Measurements from ENCODE around the gene CYP39A1. TPM values are rescaled to one million over a fixed set of nuclear protein-coding genes. Genes with fewer than 3 reads are reported as not detected.
"Not testable (repeated sequence)": the region's sequence is repeated elsewhere in the genome, so short reads cannot be mapped to it uniquely, and the experiment has no call there.

Gene CYP39A1
- total and polyA plus RNA-seq, 2 of the 13 experiments (the other 11 are each of a cell fraction or from before 2014, with no cell fraction given), result 0.13 TPM; not detected in 1

DNA sequence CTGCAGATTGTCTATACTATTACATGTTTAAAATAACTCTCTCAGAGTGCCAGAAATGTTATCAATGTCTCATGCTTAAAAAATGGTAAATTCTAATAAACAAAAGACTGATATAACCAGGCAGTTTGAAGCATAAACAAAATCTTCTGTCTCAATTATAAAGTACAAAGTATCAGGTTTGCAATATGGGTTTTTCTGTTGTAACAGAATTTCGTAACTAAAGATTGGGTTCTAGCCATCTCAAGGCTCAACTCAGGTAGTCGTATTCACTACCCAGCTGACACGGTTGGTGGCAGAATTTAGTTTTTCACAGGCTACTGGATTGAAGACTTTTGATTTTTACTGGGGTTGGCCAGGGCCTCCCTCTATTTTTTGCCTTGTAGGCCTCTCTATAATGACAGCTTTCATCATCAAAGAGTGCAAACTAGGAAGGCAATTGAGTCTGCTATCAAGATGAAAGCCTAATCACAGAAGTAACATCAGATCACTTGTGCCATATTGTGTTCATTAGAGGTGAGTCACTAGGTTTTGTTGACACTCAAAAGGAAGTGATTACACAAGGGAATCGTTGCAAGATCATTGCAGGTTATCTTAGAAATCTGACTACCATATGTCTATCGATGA lies 3.6 kb downstream of the CYP39A1 start (continued):
- TF ChIP-seq, protein P1, sequence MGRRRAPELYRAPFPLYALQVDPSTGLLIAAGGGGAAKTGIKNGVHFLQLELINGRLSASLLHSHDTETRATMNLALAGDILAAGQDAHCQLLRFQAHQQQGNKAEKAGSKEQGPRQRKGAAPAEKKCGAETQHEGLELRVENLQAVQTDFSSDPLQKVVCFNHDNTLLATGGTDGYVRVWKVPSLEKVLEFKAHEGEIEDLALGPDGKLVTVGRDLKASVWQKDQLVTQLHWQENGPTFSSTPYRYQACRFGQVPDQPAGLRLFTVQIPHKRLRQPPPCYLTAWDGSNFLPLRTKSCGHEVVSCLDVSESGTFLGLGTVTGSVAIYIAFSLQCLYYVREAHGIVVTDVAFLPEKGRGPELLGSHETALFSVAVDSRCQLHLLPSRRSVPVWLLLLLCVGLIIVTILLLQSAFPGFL (CRISPR knock-in tag; IDR thresholded peaks at IDR 0.05), result no peak
- peak; percentile 32; the same call in 1 of the 2 replicates for TF ChIP-seq BHLHE40 (IDR thresholded peaks at IDR 0.05; ENCODE audit: low read length)

- WGBS (ENCODE audit: low lambda C conversion rate), result 69% methylated on average over 3 of the region's 4 CpGs
- H3K4me2 ChIP-seq (ENCODE audit: low read depth, low read length); DNase-seq (ENCODE audit: low spot score); FAIRE-seq; ATAC-seq; H3K36me3 ChIP-seq (replicated peaks in 1 of 2; ENCODE audit: control insufficient read depth in 1 of 2, insufficient read depth in 2 of 2, low read length in 2 of 2); H3K9me3 ChIP-seq (ENCODE audit: low read length); H3K4me3 ChIP-seq (replicated peaks in 1 of 3; ENCODE audit: insufficient read depth in 1 of 3, low read depth in 2 of 3, low read length in 3 of 3); H2AFZ ChIP-seq (ENCODE audit: low read length); POLR2A ChIA-PET; BruUV-seq (replicated peaks); H3K79me2 ChIP-seq (ENCODE audit: insufficient read depth, low read length); H3K27ac ChIP-seq (ENCODE audit: extremely low read length, insufficient read depth, low read length); H3K9ac ChIP-seq (ENCODE audit: insufficient read depth, low read depth, low read length); CTCF ChIA-PET (ENCODE audit: low intra/inter-chr PET ratio, low total read pairs); intact Hi-C loops (cut with micrococcal nuclease; ENCODE audit: unreplicated experiment); in situ Hi-C loops (cut with HindIII; ENCODE audit: extremely low pct_ligation_motif_present, low pct_unique_long_range_greater_than_20kb); H4K20me1 ChIP-seq (ENCODE audit: insufficient read depth, low read length): not testable (repeated sequence)
- Histone ChIP-seq H3K4me1 (ENCODE audit: insufficient read depth, low read length) (peaks cover 14% of the 10 kb centered on the region), H3K27me3 (ENCODE audit: control insufficient read depth in 1 of 2, insufficient read depth in 2 of 2, low read length in 2 of 2) (peaks cover 0 to 14% of the 10 kb centered on the region in 2 experiments; a peak in 2 of 5 replicates)
Measured at GRCh38 chr6:46648108-46648507, 4.5 kb downstream of the CYP39A1 start.

DNA sequence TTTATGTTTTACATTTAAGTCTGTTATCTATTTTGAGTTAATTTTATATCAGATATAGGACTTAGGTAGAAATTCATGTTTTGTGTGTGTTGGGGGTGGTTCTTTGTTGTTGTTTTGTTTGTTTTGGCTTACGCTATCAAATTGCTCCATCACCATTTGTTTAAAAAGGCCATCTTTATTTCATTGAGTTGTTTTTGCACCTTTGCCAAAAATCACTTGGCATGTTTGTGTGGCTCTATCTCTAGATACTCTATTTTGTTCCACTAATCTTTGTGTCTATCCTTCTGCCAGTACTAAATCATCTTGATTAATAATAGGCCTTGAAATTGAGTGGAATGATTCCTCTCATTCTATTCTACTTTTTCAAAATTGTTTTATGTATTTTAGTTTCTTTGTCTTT lies 7.4 kb downstream of the CYP39A1 start:
- DNase-seq (ENCODE audit: low spot score), result no peak
- no peaks in the 10 kb centered on the region for H3K79me2 ChIP-seq (ENCODE audit: insufficient read depth, low read length)
- 91% methylated on average over 1 of the region's 1 CpG for WGBS (ENCODE audit: low lambda C conversion rate)
- no peak overlapping the region for H2AFZ ChIP-seq (ENCODE audit: low read length)
- intact Hi-C loops (cut with micrococcal nuclease; ENCODE audit: unreplicated experiment), result no loop called here
- H3K4me1 ChIP-seq (ENCODE audit: insufficient read depth, low read length), result 0 out of 2 replicates have a peak, but pooled peaks cover 6% of the 10 kb centered on the region
- H3K9ac ChIP-seq (ENCODE audit: insufficient read depth, low read depth, low read length), result no peak overlapping the region
- H3K4me3 ChIP-seq (replicated peaks in 1 of 3; ENCODE audit: insufficient read depth in 1 of 3, low read depth in 2 of 3, low read length in 3 of 3), result no peak overlapping the region
- ChIA-PET CTCF (ENCODE audit: low intra/inter-chr PET ratio, low total read pairs) (no interaction called here), POLR2A (no interaction called here)
- no peak for FAIRE-seq
- H3K36me3 ChIP-seq (replicated peaks in 1 of 2; ENCODE audit: control insufficient read depth in 1 of 2, insufficient read depth in 2 of 2, low read length in 2 of 2), result no peaks in the 10 kb centered on the region
- no peak overlapping the region for H3K27ac ChIP-seq (ENCODE audit: extremely low read length, insufficient read depth, low read length)
- in situ Hi-C loops (cut with HindIII; ENCODE audit: extremely low pct_ligation_motif_present, low pct_unique_long_range_greater_than_20kb), result no loop called here
- H4K20me1 ChIP-seq (ENCODE audit: insufficient read depth, low read length), result no peaks in the 10 kb centered on the region
- no peak for ATAC-seq
- BruUV-seq (replicated peaks), result no TSS peak
- no peaks in the 10 kb centered on the region for H3K9me3 ChIP-seq (ENCODE audit: low read length)
- no peak for TF ChIP-seq NFYC (CRISPR knock-in tag; IDR thresholded peaks at IDR 0.05)
- no peak for TF ChIP-seq PAWR (CRISPR knock-in tag; IDR thresholded peaks at IDR 0.05; ENCODE audit: borderline replicate concordance)
- TF ChIP-seq ZNF652 (CRISPR knock-in tag; IDR thresholded peaks at IDR 0.05; ENCODE audit: borderline replicate concordance, low read depth), result no peak
- no peak for TF ChIP-seq PBX2 (CRISPR knock-in tag; IDR thresholded peaks at IDR 0.05)
- no peak for TF ChIP-seq IKZF1 (IDR thresholded peaks at IDR 0.05)
- no peak for TF ChIP-seq SNRNP70 (IDR thresholded peaks at IDR 0.05; ENCODE audit: low read depth, low read length)
- no peak for TF ChIP-seq SOX13 (IDR thresholded peaks at IDR 0.05)
- no peak for TF ChIP-seq SOX13 (CRISPR knock-in tag; conservative IDR thresholded peaks at IDR 0.05 in 1 of 2, IDR thresholded peaks at IDR 0.05 in 1 of 2)
- no peak for TF ChIP-seq GABPA (IDR thresholded peaks at IDR 0.05; ENCODE audit: low read depth, low read length)
- TF ChIP-seq GABPA (CRISPR knock-in tag; IDR thresholded peaks at IDR 0.05; ENCODE audit: low read depth), result no peak
- H3K4me2 ChIP-seq (ENCODE audit: low read depth, low read length), result no peak overlapping the region
- H3K27me3 ChIP-seq (ENCODE audit: control insufficient read depth in 1 of 2, insufficient read depth in 2 of 2, low read length in 2 of 2), result no peaks in the 10 kb centered on the region

All from HepG2 (cell line).